Measurements from ENCODE around the gene SDF2L1. TPM values are rescaled to one million over a fixed set of nuclear protein-coding genes. Genes with fewer than 3 reads are reported as not detected.

The SDF2L1 gene
- total and polyA plus RNA-seq, 2 of the 13 experiments (the other 11 are each of a cell fraction or from before 2014, with no cell fraction given) = 18.0 to 57.4 TPM

DNA sequence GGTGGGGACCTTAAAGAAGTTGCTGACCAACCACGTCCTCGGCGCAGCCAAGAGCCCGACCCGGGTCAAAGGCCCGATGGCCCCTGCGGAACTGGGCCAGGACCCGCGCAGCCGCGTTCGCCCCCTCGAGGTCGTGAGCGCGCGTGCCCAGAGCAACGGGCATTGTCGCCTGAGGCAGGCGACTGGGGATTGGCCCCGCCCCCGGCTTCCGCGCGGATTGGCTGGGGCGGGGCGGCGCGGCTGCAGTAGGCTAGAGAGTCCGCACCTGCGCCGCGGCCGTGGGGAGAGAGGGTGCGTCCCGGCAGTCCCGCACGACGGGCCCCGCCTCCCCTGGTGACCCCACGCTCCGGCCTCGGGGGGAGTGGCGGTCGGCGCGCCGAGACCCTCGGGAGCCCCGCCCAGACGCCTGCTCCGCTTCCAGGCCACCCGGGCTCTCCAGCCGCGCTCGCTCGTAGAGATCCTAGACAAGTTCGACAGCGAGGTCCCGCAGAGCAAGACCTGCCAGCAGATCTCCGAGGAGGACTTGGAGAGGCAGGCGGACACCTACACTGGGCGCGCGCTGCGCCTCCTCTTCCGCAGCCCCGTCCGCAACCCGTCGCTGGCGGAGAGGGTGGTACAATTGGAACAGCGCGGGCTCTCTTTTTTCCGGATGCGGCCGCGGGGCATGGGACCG lies 15.4 kb downstream of the SDF2L1 start (continued):
- TF ChIP-seq, protein P1, sequence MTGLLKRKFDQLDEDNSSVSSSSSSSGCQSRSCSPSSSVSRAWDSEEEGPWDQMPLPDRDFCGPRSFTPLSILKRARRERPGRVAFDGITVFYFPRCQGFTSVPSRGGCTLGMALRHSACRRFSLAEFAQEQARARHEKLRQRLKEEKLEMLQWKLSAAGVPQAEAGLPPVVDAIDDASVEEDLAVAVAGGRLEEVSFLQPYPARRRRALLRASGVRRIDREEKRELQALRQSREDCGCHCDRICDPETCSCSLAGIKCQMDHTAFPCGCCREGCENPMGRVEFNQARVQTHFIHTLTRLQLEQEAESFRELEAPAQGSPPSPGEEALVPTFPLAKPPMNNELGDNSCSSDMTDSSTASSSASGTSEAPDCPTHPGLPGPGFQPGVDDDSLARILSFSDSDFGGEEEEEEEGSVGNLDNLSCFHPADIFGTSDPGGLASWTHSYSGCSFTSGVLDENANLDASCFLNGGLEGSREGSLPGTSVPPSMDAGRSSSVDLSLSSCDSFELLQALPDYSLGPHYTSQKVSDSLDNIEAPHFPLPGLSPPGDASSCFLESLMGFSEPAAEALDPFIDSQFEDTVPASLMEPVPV (CRISPR knock-in tag; IDR thresholded peaks at IDR 0.05) = peak; percentile 69; the same call in 1 of the 2 replicates
- TF ChIP-seq HOXA3 (CRISPR knock-in tag; IDR thresholded peaks at IDR 0.05) (peak; percentile 80; the same call in 1 of the 2 replicates), ZNF343 (CRISPR knock-in tag; IDR thresholded peaks at IDR 0.05) (no peak), SMARCE1 (IDR thresholded peaks at IDR 0.05; ENCODE audit: borderline replicate concordance) (no peak), CEBPG (CRISPR knock-in tag; IDR thresholded peaks at IDR 0.05) (no peak), ARNTL (CRISPR knock-in tag; IDR thresholded peaks at IDR 0.05) (0 out of 2 replicates have a peak, but pooled peaks have one; percentile 21), ZMYM4 (CRISPR knock-in tag; IDR thresholded peaks at IDR 0.05) (peak; percentile 79), KDM5A (IDR thresholded peaks at IDR 0.05; ENCODE audit: borderline replicate concordance, low read length) (no peak), ESRRA (CRISPR knock-in tag; IDR thresholded peaks at IDR 0.05; ENCODE audit: low read depth) (no peak), ZFP82 (CRISPR knock-in tag; IDR thresholded peaks at IDR 0.05; ENCODE audit: borderline replicate concordance) (0 out of 2 replicates have a peak, but pooled peaks have one; percentile 72), PCBP1 (IDR thresholded peaks at IDR 0.05; ENCODE audit: borderline replicate concordance, low read depth, low read length) (0 out of 2 replicates have a peak, but pooled peaks have one; percentile 58), NCOA2 (CRISPR knock-in tag; IDR thresholded peaks at IDR 0.05) (peak; percentile 28; the same call in 1 of the 2 replicates), SETDB1 (CRISPR knock-in tag; IDR thresholded peaks at IDR 0.05; ENCODE audit: borderline replicate concordance) (no peak), ZNF256 (CRISPR knock-in tag; conservative IDR thresholded peaks at IDR 0.05) (no peak)
- TF ChIP-seq, protein P2, sequence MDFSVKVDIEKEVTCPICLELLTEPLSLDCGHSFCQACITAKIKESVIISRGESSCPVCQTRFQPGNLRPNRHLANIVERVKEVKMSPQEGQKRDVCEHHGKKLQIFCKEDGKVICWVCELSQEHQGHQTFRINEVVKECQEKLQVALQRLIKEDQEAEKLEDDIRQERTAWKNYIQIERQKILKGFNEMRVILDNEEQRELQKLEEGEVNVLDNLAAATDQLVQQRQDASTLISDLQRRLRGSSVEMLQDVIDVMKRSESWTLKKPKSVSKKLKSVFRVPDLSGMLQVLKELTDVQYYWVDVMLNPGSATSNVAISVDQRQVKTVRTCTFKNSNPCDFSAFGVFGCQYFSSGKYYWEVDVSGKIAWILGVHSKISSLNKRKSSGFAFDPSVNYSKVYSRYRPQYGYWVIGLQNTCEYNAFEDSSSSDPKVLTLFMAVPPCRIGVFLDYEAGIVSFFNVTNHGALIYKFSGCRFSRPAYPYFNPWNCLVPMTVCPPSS (IDR thresholded peaks at IDR 0.05) = no peak
- TF ChIP-seq, protein P3, sequence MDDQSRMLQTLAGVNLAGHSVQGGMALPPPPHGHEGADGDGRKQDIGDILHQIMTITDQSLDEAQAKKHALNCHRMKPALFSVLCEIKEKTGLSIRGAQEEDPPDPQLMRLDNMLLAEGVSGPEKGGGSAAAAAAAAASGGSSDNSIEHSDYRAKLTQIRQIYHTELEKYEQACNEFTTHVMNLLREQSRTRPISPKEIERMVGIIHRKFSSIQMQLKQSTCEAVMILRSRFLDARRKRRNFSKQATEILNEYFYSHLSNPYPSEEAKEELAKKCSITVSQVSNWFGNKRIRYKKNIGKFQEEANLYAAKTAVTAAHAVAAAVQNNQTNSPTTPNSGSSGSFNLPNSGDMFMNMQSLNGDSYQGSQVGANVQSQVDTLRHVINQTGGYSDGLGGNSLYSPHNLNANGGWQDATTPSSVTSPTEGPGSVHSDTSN (CRISPR knock-in tag; IDR thresholded peaks at IDR 0.05; ENCODE audit: borderline replicate concordance) = no peak
- TF ChIP-seq, protein P4, sequence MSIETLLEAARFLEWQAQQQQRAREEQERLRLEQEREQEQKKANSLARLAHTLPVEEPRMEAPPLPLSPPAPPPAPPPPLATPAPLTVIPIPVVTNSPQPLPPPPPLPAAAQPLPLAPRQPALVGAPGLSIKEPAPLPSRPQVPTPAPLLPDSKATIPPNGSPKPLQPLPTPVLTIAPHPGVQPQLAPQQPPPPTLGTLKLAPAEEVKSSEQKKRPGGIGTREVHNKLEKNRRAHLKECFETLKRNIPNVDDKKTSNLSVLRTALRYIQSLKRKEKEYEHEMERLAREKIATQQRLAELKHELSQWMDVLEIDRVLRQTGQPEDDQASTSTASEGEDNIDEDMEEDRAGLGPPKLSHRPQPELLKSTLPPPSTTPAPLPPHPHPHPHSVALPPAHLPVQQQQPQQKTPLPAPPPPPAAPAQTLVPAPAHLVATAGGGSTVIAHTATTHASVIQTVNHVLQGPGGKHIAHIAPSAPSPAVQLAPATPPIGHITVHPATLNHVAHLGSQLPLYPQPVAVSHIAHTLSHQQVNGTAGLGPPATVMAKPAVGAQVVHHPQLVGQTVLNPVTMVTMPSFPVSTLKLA (IDR thresholded peaks at IDR 0.05) = no peak
- TF ChIP-seq, protein P5, sequence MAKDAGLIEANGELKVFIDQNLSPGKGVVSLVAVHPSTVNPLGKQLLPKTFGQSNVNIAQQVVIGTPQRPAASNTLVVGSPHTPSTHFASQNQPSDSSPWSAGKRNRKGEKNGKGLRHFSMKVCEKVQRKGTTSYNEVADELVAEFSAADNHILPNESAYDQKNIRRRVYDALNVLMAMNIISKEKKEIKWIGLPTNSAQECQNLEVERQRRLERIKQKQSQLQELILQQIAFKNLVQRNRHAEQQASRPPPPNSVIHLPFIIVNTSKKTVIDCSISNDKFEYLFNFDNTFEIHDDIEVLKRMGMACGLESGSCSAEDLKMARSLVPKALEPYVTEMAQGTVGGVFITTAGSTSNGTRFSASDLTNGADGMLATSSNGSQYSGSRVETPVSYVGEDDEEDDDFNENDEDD (CRISPR knock-in tag; IDR thresholded peaks at IDR 0.05; ENCODE audit: borderline replicate concordance) = peak; percentile 58; the same call in 1 of the 2 replicates
- TF ChIP-seq, protein P6, sequence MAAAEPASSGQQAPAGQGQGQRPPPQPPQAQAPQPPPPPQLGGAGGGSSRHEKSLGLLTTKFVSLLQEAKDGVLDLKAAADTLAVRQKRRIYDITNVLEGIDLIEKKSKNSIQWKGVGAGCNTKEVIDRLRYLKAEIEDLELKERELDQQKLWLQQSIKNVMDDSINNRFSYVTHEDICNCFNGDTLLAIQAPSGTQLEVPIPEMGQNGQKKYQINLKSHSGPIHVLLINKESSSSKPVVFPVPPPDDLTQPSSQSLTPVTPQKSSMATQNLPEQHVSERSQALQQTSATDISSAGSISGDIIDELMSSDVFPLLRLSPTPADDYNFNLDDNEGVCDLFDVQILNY (CRISPR knock-in tag; conservative IDR thresholded peaks at IDR 0.05) = no peak; the same call in 1 of the 2 replicates
